Natural killer cell treated with Interleukin-12 subunit alpha and Interleukin-12 subunit beta and Interleukin-15 and Interleukin-18, amount 100 ng/mL, for 72 hours (primary cell): ENCODE results near the gene TSSK6. TPM values are rescaled to one million over a fixed set of nuclear protein-coding genes. Genes with fewer than 3 reads are reported as not detected.
A peak's percentile ranks its signal among the peaks of the same experiment; 100 is the strongest.

Experiments used
- ATAC-seq, 2 donors: fragments of 150-1000 bp; cut with Tn5 transposase in 1 of 2; sonication (Bioruptor Pico), chemical (Tn5 transposase) in 1 of 2; 2 replicates each; pipeline ENCODE4 v1.10.0; 2021
- DNase-seq: peaks from one replicate; pipeline ENCODE4 v3.0.0; 2022; ENCODE audit warnings: low spot score
- H3K27ac Mint-ChIP-seq, 2 donors: 1 replicate in 1 of 2; 2 replicates in 1 of 2; pipeline ENCODE4 v1.8.0; 2022; ENCODE audit warnings: mixed read lengths in 2 of 2, mild to moderate bottlenecking in 1 of 2, moderate library complexity in 1 of 2
- H3K27me3 Mint-ChIP-seq, 2 donors: 1 replicate in 1 of 2; 2 replicates in 1 of 2; pipeline ENCODE4 v1.8.0; 2022; ENCODE audit warnings: mixed read lengths in 2 of 2
- H3K36me3 Mint-ChIP-seq: one replicate; pipeline ENCODE4 v1.8.0; 2022; ENCODE audit warnings: mixed read lengths
- H3K4me1 Mint-ChIP-seq, 2 donors: 1 replicate in 1 of 2; 2 replicates in 1 of 2; pipeline ENCODE4 v1.8.0; 2022; ENCODE audit warnings: low read depth in 2 of 2, mixed read lengths in 2 of 2, mild to moderate bottlenecking in 1 of 2
- H3K4me3 Mint-ChIP-seq: one replicate; pipeline ENCODE4 v1.8.0; 2022; ENCODE audit warnings: mixed read lengths
- H3K9me3 Mint-ChIP-seq: 2 replicates; pipeline ENCODE4 v1.8.0; 2022; ENCODE audit warnings: mixed read lengths
- total RNA-seq, 2 donors: library from RNA; stranded (reverse); gene quantifications; one replicate each; pipeline ENCODE4 v1.2.3, GENCODE V29; 2022

Gene TSSK6
- total RNA-seq, 2 donors from 2014 or later, result 1.9 to 2.6 TPM

GRCh38 chr19:19540715-19541515 lies 25.6 kb upstream of the TSSK6 start:
- Mint-ChIP-seq H3K9me3 (no peaks in the 10 kb centered on the region), H3K27ac (no peak overlapping the region), H3K4me3 (peak overlapping the region; percentile 48), H3K4me1 (peaks cover 13 to 21% of the 10 kb centered on the region in 2 donors), H3K27me3 (peaks cover 0 to 12% of the 10 kb centered on the region in 2 donors), H3K36me3 (no peaks in the 10 kb centered on the region)
- DNase-seq (peak; percentile 70), ATAC-seq (peak; percentile 72 to 78)

- Mint-ChIP-seq H3K4me1 (peaks cover 13 to 21% of the 10 kb centered on the region in 2 donors), H3K4me3 (peak overlapping the region; percentile 48), H3K27me3 (peaks cover 0 to 12% of the 10 kb centered on the region in 2 donors), H3K36me3 (no peaks in the 10 kb centered on the region), H3K27ac (no peak overlapping the region), H3K9me3 (no peaks in the 10 kb centered on the region)
- DNase-seq (no peak), ATAC-seq (peak; percentile 51 to 74)
These were observed 24.8 kb upstream of the TSSK6 start for GRCh38 chr19:19540064-19540714.

GRCh38 chr19:19539698-19540063 lies 24.3 kb upstream of the TSSK6 start:
- Mint-ChIP-seq H3K4me3 (no peak overlapping the region), H3K27me3 (peaks cover 0 to 12% of the 10 kb centered on the region in 2 donors), H3K4me1 (peaks cover 13 to 21% of the 10 kb centered on the region in 2 donors), H3K9me3 (no peaks in the 10 kb centered on the region), H3K36me3 (no peaks in the 10 kb centered on the region), H3K27ac (no peak overlapping the region)
- no peak for DNase-seq
- ATAC-seq, result no peak

DNA sequence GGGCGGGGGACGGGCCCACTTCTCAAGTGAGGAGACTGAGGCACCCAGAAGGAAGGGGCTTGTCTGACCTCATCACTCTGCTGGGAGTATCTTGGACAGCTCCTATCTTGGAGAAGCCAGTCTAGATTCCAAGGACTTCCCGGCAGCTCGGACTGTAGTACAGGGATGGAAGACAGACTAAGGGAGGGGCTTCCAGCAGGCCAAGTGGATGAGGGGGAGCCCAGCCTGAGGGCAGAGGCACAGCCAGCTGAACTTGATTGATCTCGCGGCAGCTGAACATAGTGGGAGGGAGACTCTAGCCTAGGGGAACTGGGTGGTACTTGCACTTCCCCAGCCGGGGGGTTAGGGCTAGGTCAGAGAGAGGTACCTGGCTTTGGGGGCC lies 23.4 kb upstream of the TSSK6 start:
- Mint-ChIP-seq H3K36me3 (no peaks in the 10 kb centered on the region), H3K9me3 (no peaks in the 10 kb centered on the region), H3K4me1 (peaks cover 13 to 21% of the 10 kb centered on the region in 2 donors), H3K4me3 (no peak overlapping the region), H3K27ac (no peak overlapping the region), H3K27me3 (peaks cover 0 to 12% of the 10 kb centered on the region in 2 donors)
- DNase-seq (no peak), ATAC-seq (no peak)

DNA sequence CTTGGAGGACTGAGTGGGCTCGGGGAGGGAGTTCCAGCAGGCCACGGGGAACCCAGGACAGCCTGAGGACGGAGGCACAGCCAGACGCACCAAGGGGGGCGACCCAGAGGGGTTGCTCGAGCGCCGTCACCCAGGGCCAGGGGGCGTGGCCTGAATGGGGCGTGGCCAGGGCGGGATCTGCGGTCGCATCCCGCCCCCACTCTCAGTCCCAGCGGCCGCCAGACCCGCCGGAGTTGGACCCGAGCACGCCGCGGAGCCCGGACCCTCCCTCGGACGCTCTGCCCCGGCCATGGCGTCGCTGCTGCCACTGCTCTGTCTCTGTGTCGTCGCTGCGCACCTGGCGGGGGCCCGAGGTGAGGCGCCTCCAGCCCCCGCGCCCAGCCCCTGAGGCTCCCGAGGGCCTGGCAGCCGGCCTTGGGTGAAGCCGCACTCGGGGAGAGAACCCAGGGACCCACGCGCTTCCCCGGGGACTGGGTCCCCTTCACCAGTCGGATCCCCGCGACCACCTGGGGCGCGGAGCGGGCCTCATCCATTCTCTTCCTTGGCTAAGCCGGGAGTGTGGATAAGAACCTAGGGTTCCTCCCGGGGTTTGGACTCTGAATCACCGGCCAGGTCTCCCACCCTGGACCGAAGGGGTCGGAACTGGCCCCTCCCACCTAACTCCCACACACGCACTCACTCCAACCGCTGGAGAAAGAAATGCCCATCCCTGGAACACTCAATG lies 22.9 kb upstream of the TSSK6 start, which contains the start of gene CILP2:
Gene CILP2, plus strand, starts transcription at position 205 of the 724 bp plus-strand sequence. Its CDS starts 85 bp downstream, at position 290.
- Mint-ChIP-seq H3K27ac (peak within 1 kb of the TSS in 1 of 2 donors; percentile 53), H3K4me3 (peak within 1 kb of the TSS; percentile 20), H3K4me1 (peaks cover 13 to 21% of the 10 kb centered on the region in 2 donors), H3K36me3 (no peaks in the 10 kb centered on the region), H3K9me3 (no peaks in the 10 kb centered on the region), H3K27me3 (peaks cover 0 to 12% of the 10 kb centered on the region in 2 donors)
- DNase-seq (no peak), ATAC-seq (no peak)

DNA sequence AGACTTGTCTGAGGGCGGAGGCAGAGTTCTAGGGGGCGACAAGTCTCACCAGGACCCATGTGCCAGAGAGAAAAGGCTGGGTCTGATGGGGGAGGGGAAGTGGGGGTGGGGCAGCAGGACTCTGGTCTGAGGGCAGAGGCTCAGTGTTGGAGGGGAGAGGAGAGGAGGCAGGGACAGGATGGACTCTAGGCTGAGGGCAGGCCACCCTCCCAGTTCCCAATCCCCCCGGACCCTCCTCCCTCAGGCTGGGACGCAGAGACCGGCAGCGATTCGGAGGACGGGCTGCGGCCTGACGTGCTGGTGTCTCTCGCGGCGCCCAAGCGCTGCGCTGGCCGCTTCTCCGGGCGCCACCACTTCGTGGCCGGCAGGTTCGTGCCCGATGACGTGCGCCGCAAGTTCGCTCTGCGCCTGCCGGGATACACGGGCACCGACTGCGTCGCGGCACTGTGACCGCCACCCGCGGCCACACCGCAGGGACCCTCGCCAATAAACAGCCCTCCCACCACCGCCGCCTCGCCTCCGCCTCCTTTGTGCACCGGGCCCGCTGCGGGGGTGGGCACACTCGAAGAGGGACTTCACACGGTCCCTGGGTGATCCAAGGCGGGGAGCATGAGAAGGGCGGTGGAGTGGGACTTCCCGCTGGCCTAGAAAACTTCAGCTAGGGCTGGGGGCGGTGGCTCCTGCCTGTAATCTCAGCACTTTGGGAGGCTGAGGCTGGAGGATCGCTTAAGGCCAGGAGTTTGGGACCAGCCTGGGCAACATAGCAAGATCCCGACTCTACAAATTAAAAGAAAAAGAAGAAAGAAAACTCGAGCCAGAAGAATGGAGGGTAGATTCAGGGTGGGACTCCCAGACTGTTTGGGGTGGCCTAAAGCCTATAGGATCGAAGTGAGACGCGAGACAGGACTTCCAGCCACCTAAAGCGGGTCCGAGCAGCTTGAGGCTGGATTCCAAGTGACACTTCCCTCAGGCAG lies 22.0 kb upstream of the TSSK6 start:
- no peak for ATAC-seq
- peak overlapping the region; percentile 20 for H3K4me3 Mint-ChIP-seq
- DNase-seq, result no peak

GRCh38 chr19:19535311-19536191 lies 20.2 kb upstream of the TSSK6 start:
- Mint-ChIP-seq H3K27ac (no peak overlapping the region), H3K27me3 (peaks cover 0 to 12% of the 10 kb centered on the region in 2 donors), H3K36me3 (no peaks in the 10 kb centered on the region), H3K9me3 (no peaks in the 10 kb centered on the region), H3K4me1 (peaks cover 13 to 19% of the 10 kb centered on the region in 2 donors), H3K4me3 (no peak overlapping the region)
- DNase-seq, result no peak
- ATAC-seq, result no peak

More for the DNA sequence above, 22.0 kb upstream of the TSSK6 start:
- peaks cover 0 to 12% of the 10 kb centered on the region in 2 donors for H3K27me3 Mint-ChIP-seq
- H3K9me3 Mint-ChIP-seq, result no peaks in the 10 kb centered on the region
- peaks cover 11 to 21% of the 10 kb centered on the region in 2 donors for H3K4me1 Mint-ChIP-seq
- no peaks in the 10 kb centered on the region for H3K36me3 Mint-ChIP-seq
- peak overlapping the region in 1 of 2 donors; percentile 72 for H3K27ac Mint-ChIP-seq

DNA sequence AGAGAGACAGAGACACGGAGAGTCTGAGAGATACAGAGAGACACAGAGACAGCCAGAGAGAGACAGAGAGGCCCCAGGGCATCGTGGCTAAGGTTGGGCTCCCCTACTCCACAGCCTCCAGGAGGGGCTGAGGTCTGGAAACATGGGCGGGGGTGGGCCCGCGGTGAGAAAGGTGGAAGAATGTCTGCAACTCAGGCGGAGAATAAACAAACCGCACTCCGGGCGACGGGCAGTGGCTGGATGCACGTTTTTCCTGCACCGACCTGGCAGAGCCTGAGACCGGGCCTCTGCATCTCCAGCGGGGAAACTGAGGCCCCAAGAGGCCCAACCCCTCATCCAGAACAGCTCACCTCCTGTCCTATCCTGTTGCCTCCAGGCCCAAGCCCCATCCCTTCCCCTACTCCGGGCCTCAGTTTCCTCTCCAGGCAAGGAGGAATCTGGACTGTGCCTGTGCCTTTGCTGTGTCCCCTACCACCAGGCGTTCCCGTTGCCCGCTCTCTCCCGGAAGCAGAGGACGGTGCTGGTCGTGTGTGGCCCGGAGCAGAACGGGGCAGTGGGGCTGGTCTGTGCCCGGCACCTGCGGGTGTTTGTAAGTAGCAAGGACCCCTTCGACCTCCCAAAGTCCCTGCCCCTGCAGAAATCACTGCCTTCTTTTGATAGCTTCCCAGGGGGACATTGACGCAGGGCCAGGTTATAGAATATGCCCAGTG lies 19.4 kb upstream of the TSSK6 start:
- Mint-ChIP-seq H3K27ac (no peak overlapping the region), H3K36me3 (no peaks in the 10 kb centered on the region), H3K4me3 (no peak overlapping the region), H3K9me3 (no peaks in the 10 kb centered on the region), H3K27me3 (peaks cover 0 to 12% of the 10 kb centered on the region in 2 donors), H3K4me1 (peaks cover 13 to 18% of the 10 kb centered on the region in 2 donors)
- ATAC-seq (no peak), DNase-seq (no peak)

DNA sequence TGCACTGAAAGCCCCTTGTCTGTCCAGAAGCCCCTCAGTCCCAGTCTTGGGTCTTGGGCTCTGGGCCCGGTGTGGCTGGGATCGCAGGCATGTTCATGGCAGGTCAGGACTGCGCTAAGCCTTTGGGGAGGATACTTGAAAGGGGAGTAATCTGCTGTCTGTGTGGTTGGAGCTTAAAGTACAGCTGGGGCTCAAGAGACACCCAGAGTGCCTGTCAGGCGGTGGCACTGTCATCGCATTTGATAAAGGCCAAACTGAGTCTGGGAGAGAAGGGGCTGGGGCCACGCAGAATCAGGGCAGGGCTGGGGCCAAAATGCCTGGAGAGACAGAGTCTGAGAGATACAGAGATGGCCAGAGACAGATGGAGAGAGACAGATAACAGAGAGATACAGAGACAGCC lies 18.5 kb upstream of the TSSK6 start:
- Mint-ChIP-seq H3K27me3 (peaks cover 0 to 10% of the 10 kb centered on the region in 2 donors), H3K36me3 (no peaks in the 10 kb centered on the region), H3K27ac (no peak overlapping the region), H3K9me3 (no peaks in the 10 kb centered on the region), H3K4me3 (no peak overlapping the region), H3K4me1 (peaks cover 10 to 16% of the 10 kb centered on the region in 2 donors)
- ATAC-seq (no peak), DNase-seq (no peak)

- Mint-ChIP-seq H3K4me3 (no peak overlapping the region), H3K36me3 (no peaks in the 10 kb centered on the region), H3K4me1 (peaks cover 6 to 12% of the 10 kb centered on the region in 2 donors), H3K9me3 (no peaks in the 10 kb centered on the region), H3K27ac (no peak overlapping the region), H3K27me3 (peaks cover 0 to 7% of the 10 kb centered on the region in 2 donors)
- DNase-seq (no peak), ATAC-seq (no peak)
These were observed 17.7 kb upstream of the TSSK6 start for GRCh38 chr19:19532806-19533701.
